ENCODE data around the gene GSE1.

- TF ChIP-seq CTCF (IDR thresholded peaks at IDR 0.05) (no peak), POLR2A (IDR thresholded peaks at IDR 0.05) (no peak)
These were observed 3.1 kb upstream of the GSE1 start for GRCh38 chr16:85610059-85610445.

Data from breast epithelium (tissue), 3 donors.